GM21825 (cell line): ENCODE results near the gene FAM107B.

Experiments used
- ATAC-seq: cut with Tn5 transposase; IDR thresholded peaks from one replicate; pipeline ENCODE4 v1.9.1; 2021; ENCODE audit warnings: mild to moderate bottlenecking, moderate library complexity; ENCODE audit not compliant: unreplicated experiment

FAM107B gene

GRCh38 chr10:14563359-14563940, 211.2 kb downstream of the FAM107B start:
- ATAC-seq = no peak

DNA sequence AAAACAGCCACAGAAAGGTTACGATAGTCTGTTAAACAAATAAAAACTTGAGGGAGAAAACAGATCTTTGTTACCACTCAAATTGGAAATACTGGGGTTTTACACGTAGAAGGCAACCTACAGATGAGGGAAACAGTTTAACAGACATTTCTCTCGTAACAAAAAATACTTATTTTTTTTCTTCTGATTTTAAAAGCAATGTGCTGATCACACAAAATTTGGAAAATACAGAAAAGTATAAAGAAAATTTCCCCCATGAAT, 211.7 kb downstream of the FAM107B start:
- no peak for ATAC-seq

- ATAC-seq = no peak
Measured at GRCh38 chr10:14562218-14563075, 212.2 kb downstream of the FAM107B start.

- no peak for ATAC-seq
Measured at GRCh38 chr10:14560791-14561765, 213.6 kb downstream of the FAM107B start.

GRCh38 chr10:14560274-14560673, 214.4 kb downstream of the FAM107B start:
- no peak for ATAC-seq

DNA sequence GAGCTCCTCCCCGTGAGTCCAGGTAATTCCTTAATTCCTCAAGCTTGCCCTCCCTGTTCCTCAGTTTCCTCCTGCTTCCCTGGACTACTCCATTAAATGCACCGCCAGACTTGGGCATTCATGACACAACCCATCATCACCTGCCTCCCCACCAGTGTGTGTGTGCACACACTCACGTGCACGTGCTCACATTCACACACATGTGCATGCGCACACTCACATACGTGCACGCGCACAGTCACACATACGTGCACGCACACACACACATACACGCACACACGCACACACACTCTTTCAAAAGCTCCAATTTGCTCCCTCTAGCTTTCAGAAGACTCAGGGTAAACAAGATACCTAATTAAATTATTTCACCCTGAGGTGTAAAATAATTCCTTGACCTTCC, 216.7 kb downstream of the FAM107B start:
- no peak for ATAC-seq

GRCh38 chr10:14557567-14557966, 217.1 kb downstream of the FAM107B start:
- no peak for ATAC-seq

DNA sequence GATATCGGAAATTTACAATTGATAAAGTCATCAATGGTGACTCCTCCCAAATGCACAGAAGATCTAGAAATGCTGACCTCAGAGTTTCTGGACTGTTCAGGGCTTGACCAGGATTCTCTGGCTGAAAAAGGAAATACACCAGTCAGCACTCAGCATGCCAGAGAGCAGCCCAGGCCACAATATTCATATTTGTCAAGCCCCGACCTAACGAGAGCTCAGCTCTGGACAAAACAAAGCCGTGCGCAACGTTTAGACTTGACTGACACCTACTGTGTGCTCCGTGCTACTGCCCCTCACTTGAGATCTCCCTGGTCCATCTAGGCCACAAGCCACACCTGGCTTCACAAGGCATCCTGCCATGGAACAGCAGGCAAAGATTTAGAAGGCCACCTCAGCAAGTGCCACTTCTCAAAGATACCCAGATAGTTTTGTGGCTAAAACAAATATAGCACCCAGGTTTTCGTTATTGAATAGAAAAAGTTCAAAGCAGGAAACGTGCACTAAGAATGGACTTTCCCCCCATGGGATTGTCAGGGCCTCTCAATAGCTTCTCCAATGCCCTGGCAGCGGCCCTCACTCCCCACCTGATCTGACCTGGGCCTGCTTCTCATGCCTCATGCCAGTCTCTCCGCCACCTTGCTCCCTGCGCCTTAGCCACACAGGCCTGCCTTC, 218.3 kb downstream of the FAM107B start:
- peak; percentile 61 for ATAC-seq

DNA sequence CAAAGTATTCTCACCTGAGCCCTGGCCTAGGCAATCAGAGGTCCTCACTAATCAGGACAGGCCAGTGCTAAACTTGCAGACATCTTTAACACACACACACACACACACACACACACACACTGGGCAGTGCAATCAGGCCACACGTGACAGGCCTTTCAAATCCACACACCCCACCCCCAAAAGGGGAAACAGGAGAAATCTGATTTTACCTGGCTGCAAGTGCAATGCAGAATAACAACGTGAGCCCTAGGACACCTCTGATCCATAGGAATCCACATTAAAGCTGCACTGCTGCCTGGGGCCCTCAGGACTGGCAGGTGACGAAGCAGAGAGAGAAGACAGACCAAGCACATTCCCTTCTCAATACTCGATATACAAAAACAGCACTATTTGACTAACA, 218.9 kb downstream of the FAM107B start:
- ATAC-seq = no peak

DNA sequence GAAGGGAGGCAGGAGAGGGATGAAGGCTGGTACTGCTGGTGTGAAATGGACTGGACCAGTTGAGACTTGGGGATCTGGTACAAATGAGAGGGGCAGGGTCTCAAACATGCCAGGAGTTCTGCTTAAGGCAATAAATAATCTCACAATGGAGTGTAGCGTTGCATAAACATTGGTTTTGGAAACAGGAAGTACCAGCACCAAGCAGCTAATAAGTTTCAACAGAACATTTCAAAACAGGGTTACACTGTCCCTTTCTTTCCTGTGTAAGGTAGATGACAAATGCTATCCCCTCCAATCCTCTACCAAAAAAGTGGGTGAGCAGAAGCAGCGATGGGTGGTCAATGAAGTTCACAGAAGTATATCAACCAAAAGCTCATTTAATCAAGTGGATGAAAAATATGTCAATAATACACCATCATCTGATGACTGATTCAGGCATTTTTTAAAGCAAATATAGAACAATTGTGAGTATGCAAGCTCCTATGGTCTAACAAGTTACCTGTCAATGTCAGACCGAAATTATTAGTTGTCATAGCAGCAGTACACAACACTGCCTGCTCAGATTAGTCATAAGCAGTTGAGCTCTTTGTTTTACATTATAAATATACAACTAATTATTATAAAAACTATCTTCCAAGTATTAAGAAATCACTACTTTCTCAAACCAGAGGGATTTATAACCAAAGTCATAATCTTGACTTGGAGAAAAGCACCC, 220.0 kb downstream of the FAM107B start:
- no peak for ATAC-seq

DNA sequence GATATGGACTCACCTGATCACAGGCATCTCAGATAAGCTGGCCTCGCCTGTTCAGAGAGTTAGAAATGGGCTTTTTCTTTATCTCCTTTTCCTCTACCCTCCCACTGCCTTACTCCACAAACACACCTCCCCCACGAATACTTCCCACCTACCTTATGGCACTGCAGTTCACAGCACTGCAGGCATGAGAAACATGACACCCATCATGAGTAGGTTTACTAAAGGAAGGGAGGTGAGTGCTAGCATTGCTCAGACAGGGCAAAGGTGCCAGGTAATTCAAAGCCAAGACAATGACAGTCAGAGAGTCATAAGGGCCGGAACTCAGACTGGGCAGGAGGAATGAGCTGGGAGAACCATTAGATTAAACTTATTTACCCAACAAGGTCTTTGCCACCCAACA, 220.6 kb downstream of the FAM107B start:
- ATAC-seq = no peak

GRCh38 chr10:14553448-14553847, 221.2 kb downstream of the FAM107B start:
- ATAC-seq = no peak

- ATAC-seq = no peak
Measured at GRCh38 chr10:14552015-14552414, 222.7 kb downstream of the FAM107B start.

DNA sequence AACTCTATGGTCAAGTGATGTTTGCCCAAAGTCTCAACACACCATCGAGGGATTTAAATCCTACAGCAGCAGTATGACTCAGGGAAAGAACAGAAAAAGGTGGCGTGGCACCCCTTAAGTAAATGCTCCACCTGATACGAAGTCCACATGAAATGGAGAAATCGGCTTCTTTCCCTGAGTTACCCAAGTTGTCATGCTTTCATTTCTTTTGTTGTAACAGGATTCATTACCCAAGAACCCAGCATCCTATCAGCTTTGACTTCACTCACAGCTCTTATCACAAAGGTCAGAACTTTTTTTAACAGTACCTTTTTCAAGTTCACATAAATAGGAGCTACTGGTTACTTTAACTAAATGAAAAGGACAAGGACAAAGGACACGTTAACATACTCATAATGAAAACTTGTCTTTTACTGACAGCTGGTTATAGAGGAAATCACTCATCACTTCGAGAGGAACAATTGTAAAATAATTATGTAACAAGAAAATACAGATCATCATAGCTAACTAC, 224.2 kb downstream of the FAM107B start:
- ATAC-seq = no peak

DNA sequence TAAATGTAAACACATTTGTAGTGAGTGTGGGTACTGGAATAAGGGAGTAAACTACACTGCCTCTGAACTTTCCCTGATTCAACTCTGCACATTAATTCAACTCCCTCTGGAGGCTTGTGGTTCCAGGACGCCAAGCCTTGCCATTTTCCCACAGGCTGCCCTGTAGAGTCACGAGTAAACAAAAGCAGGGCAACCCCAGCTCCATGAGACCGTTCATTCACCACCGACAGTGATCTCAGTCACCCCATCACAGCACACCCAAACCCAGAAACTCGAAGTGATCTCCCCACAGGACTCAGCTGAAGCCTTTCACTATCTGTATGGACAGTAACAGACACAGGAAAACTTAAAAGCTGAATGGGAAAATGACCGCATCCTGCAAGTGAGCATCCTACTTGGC, 225.2 kb downstream of the FAM107B start:
- ATAC-seq = no peak

GRCh38 chr10:14548970-14549369, 225.7 kb downstream of the FAM107B start:
- no peak for ATAC-seq

DNA sequence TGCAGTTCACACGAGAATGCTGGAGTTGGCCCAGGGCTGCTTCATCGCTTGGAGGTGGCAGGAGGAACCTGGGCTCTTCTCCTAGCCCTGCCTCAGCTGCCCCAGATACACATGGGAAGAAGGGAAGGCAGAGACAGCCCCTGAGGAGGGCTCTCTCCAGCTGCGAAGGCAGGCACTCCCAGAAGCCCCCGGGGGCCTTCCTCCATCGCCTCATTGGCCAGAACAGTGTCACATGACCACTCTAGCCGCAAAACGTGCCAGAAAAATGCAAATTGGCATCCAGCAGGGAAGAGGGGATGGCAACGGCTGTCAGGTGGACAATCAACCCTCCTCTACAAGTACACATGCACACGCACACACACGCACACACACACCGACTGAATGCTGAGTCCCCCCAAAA, 226.2 kb downstream of the FAM107B start:
- ATAC-seq = no peak

- no peak for ATAC-seq
Measured at GRCh38 chr10:14547816-14548215, 226.9 kb downstream of the FAM107B start.

- no peak for ATAC-seq
Measured at GRCh38 chr10:14545827-14546226, 228.9 kb downstream of the FAM107B start.

GRCh38 chr10:14543904-14544210, 230.8 kb downstream of the FAM107B start:
- no peak for ATAC-seq
